Gastroesophageal sphincter (tissue), 4 donors: ENCODE data around the gene GASK1A. TPM values are rescaled to one million over a fixed set of nuclear protein-coding genes. Genes with fewer than 3 reads are reported as not detected.
A peak's percentile ranks its signal among the peaks of the same experiment; 100 is the strongest.

Source experiments
- ATAC-seq: fragments of 150-250 bp; one replicate; pipeline ENCODE4 v1.9.1; 2016; ENCODE audit warnings: mild to moderate bottlenecking, moderate library complexity
- H3K27ac ChIP-seq, 4 donors: fragments of 200-600 bp; sonication (generic) in 3 of 4; 1 replicate in 3 of 4; 2 replicates in 1 of 4; pipeline ENCODE4 v1.5.1; 2016 to 2019
- H3K27me3 ChIP-seq: fragments of 200-600 bp; sonication (generic); one replicate; pipeline ENCODE4 v1.5.1; 2019
- H3K36me3 ChIP-seq, 2 donors: fragments of 200-600 bp; sonication (generic); one replicate each; pipeline ENCODE4 v1.5.1; 2019; ENCODE audit warnings: control low read depth in 1 of 2
- H3K4me1 ChIP-seq, 3 donors: fragments of 200-600 bp; sonication (generic); 1 replicate in 2 of 3; 2 replicates in 1 of 3; pipeline ENCODE4 v1.5.1; 2016 to 2019; ENCODE audit warnings: control low read depth in 2 of 3
- H3K4me3 ChIP-seq, 2 donors: fragments of 200-600 bp; sonication (generic); one replicate each; pipeline ENCODE4 v1.5.1; 2019; ENCODE audit warnings: mild to moderate bottlenecking in 1 of 2, moderate library complexity in 1 of 2
- H3K9me3 ChIP-seq, 3 donors: fragments of 200-600 bp; sonication (generic); one replicate each; pipeline ENCODE4 v1.5.1; 2017 to 2019; ENCODE audit warnings: control low read depth in 2 of 3
- CTCF ChIP-seq, 4 experiments: fragments of 200-600 bp in 2 of 4; fragments of 450-650 bp in 2 of 4; sonication (generic) in 1 of 4; IDR thresholded peaks; one replicate each; pipeline ENCODE4 v1.5.1; 2017 to 2019; ENCODE audit warnings: antibody characterized with exemption in 4 of 4, mild to moderate bottlenecking in 2 of 4, moderate library complexity in 2 of 4
- EP300 ChIP-seq: sonication (generic); formaldehyde crosslinking; IDR thresholded peaks from one replicate; pipeline ENCODE4 v1.6.1; 2017; ENCODE audit warnings: antibody characterized with exemption, mild to moderate bottlenecking
- POLR2A ChIP-seq, 2 donors: fragments of 450-650 bp; IDR thresholded peaks; one replicate each; pipeline ENCODE4 v1.6.1; 2017; ENCODE audit warnings: antibody characterized with exemption in 2 of 2, mild to moderate bottlenecking in 2 of 2, moderate library complexity in 1 of 2
- POLR2AphosphoS5 ChIP-seq: sonication (generic); formaldehyde crosslinking; IDR thresholded peaks from one replicate; pipeline ENCODE4 v1.6.1; 2017; ENCODE audit warnings: antibody characterized with exemption
- WGBS, 2 donors: methylation state at CpG; one replicate each; pipeline ENCODE4 v1.1.5; 2018; ENCODE audit warnings: low coverage in 1 of 2; 5-methylcytosine and 5-hydroxymethylcytosine counted together
- total RNA-seq, 4 donors: library from RNA; depleted of rRNA; stranded (reverse); fragments of >200 nt; gene quantifications; one replicate each; pipeline ENCODE4 v1.1.0, GENCODE V29; 2016

Gene GASK1A
- total RNA-seq, 4 donors from 2014 or later: 11.5 to 49.3 (median 24.2) TPM

DNA sequence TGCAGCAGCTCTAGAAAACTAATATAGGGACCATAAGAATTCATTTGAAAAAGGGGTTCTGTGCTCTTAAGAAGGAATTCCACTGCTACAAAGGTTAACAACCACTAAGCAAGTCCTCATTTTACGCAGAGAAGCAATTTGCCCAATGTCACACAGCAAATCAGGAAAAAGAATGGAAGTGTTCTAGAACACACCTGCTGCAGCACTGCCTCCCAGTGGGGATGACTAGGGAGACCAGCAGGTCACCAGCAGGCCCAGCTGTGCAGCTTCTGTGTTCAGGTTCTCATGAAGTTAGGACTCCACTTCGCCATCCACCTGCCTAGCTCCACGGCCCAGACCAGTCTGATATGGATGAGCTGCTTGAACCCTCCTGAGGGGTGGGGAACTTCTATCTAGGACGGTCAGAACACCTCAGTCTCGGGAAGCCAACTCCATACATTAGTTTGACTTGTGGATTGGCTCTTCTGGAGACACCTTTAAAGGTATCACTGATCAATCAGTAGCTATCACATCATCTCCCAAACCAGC is 108.2 kb downstream of the GASK1A start:
- no peak overlapping the region for H3K27ac ChIP-seq
- 90 to 100% methylated on average over 2 of the region's 5 CpGs for WGBS, 2 donors

GRCh38 chr3:43089081-43089480 is 110.0 kb downstream of the GASK1A start:
- 100% methylated on average over 1 of the region's 4 CpGs; no CpG with 5 or more reads in 1 of the 2 donors for WGBS, 2 donors
- no peak for TF ChIP-seq EP300
- TF ChIP-seq POLR2AphosphoS5: no peak
- no peak for TF ChIP-seq POLR2A (IDR thresholded peaks at IDR 0.05)
- no peak for TF ChIP-seq CTCF (IDR thresholded peaks at IDR 0.05)
- Histone ChIP-seq H3K4me1 (peaks cover 6 to 58% (median 11%) of the 10 kb centered on the region in 3 donors), H3K9me3 (no peaks in the 10 kb centered on the region), H3K27me3 (no peaks in the 10 kb centered on the region), H3K36me3 (peaks cover 0 to 5% of the 10 kb centered on the region in 2 donors), H3K4me3 (no peak overlapping the region), H3K27ac (no peak overlapping the region)
- ATAC-seq: no peak

More for the DNA sequence above, 108.2 kb downstream of the GASK1A start:
- Histone ChIP-seq H3K27me3 (no peaks in the 10 kb centered on the region), H3K36me3 (peaks cover 0 to 14% of the 10 kb centered on the region in 2 donors), H3K9me3 (no peaks in the 10 kb centered on the region), H3K4me1 (peaks cover 6 to 40% (median 11%) of the 10 kb centered on the region in 3 donors), H3K4me3 (no peak overlapping the region)
- TF ChIP-seq POLR2AphosphoS5 (no peak), CTCF (IDR thresholded peaks at IDR 0.05) (peak in 1 of 4 experiments; percentile 17)
- ATAC-seq: no peak

- ATAC-seq: no peak
- H3K4me1 ChIP-seq: peaks cover 6 to 70% (median 11%) of the 10 kb centered on the region in 3 donors
- peak overlapping the region in 3 of 4 donors; percentile 60 to 75 (median 65) for H3K27ac ChIP-seq
- peaks cover 0 to 5% of the 10 kb centered on the region in 2 donors for H3K36me3 ChIP-seq
- H3K4me3 ChIP-seq: no peak overlapping the region
- no peak for TF ChIP-seq POLR2A (IDR thresholded peaks at IDR 0.05)
- no peak for TF ChIP-seq CTCF (IDR thresholded peaks at IDR 0.05)
- TF ChIP-seq EP300: no peak
- no peak for TF ChIP-seq POLR2AphosphoS5
- H3K27me3 ChIP-seq: no peaks in the 10 kb centered on the region
- 80 to 100% methylated on average over 1 to 3 of the region's 3 CpGs for WGBS, 2 donors
- no peaks in the 10 kb centered on the region for H3K9me3 ChIP-seq
Observed at GRCh38 chr3:43090238-43090637, 111.1 kb downstream of the GASK1A start.

- no peak for ATAC-seq
- TF ChIP-seq EP300 (no peak), CTCF (IDR thresholded peaks at IDR 0.05) (no peak), POLR2AphosphoS5 (no peak), POLR2A (IDR thresholded peaks at IDR 0.05) (no peak)
- no peaks in the 10 kb centered on the region for H3K9me3 ChIP-seq
- peak overlapping the region in 3 of 4 donors; percentile 60 to 75 (median 65) for H3K27ac ChIP-seq
- 94 to 95% methylated on average over 4 of the region's 4 CpGs for WGBS, 2 donors
- peaks cover 0 to 5% of the 10 kb centered on the region in 2 donors for H3K36me3 ChIP-seq
- H3K27me3 ChIP-seq: no peaks in the 10 kb centered on the region
- H3K4me1 ChIP-seq: peaks cover 6 to 69% (median 11%) of the 10 kb centered on the region in 3 donors
- no peak overlapping the region for H3K4me3 ChIP-seq
Observed at GRCh38 chr3:43091481-43091880, 112.4 kb downstream of the GASK1A start.

DNA sequence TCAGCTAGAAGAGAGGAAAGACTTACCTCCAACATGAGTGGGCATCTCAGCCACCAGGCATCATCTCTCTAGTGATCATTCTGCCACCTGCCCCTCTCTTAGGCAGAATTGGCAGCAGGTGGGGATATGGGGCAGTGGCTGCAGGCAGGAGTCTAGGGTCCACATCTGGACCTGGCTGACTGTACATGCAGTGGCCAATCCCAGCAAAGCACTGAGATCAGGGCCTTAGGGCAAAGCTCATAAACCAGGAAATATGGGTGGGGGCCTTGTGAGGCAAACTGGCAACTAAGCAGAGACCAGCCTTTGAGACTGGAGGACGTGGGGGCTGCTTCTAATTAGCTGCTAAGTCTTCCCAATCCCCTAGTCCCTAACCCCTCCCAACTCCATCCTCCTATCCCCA is 113.9 kb downstream of the GASK1A start:
- Histone ChIP-seq H3K27me3 (no peaks in the 10 kb centered on the region), H3K4me3 (no peak overlapping the region), H3K36me3 (peaks cover 0 to 5% of the 10 kb centered on the region in 2 donors), H3K9me3 (no peaks in the 10 kb centered on the region), H3K4me1 (peaks cover 6 to 60% (median 11%) of the 10 kb centered on the region in 3 donors), H3K27ac (peak overlapping the region in 1 of 4 donors; percentile 4)
- no peak for ATAC-seq
- WGBS, 2 donors: 75% methylated on average over 1 of the region's 1 CpG; no CpG with 5 or more reads in 1 of the 2 donors
- TF ChIP-seq POLR2AphosphoS5: no peak
- no peak for TF ChIP-seq POLR2A (IDR thresholded peaks at IDR 0.05)
- no peak for TF ChIP-seq EP300
- no peak for TF ChIP-seq CTCF (IDR thresholded peaks at IDR 0.05)
